ENCODE data around the gene CCDC174.
A peak's percentile ranks its signal among the peaks of the same experiment; 100 is the strongest.
"Not testable (repeated sequence)": the region's sequence is repeated elsewhere in the genome, so short reads cannot be mapped to it uniquely, and the experiment has no call there.

Gene CCDC174

GRCh38 chr3:14651440-14652251 lies at the start of gene CCDC174:
TSS of gene CCDC174 (plus strand) at chr3:14651762. CDS start at chr3:14651837, 75 bp downstream.
- peak; percentile 99 for DNase-seq (ENCODE audit: low spot score)

DNA sequence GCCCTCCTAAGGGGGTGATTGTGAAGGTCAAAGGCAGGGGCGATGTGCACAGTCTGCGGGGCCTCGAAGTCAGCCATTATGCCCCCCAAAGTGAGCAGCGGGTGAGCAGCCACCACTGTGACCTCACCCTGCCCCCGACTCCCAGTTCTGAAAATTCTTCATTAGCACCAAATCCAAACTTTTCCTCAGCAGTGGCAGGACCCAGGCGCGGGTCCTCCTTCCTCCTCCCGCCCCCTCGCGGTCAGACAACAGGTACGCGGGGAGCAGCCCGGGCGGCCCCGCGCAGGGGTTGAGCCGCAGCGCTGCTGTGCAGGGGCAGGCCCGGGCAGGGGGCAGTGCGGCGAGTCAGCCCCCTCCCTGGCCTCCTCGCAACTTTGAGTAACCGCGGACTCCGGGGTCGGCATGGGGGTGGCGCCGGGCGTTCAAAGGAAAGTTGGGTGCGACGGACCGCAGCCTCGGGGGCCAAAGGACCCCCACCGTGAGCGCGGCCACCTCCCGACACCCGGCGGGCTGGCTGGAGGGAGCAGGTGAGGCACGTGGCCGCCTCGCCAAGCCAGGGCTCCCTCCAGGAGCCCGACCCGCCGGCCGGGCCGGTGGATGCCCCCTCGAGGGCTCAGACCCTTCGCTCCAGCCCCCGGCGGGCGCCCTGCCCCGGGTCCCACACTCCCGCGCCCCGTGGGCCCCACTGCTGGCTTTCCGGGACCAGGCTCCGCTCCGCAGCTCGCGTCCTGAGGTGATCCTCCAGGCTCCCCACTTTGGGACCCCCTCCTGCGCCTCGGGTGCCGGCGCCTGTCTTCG lies 49.4 kb upstream of the CCDC174 start:
- DNase-seq (ENCODE audit: low spot score), result no peak

GRCh38 chr3:14602804-14603644 lies 48.5 kb upstream of the CCDC174 start:
- peak; percentile 26 for DNase-seq (ENCODE audit: low spot score)

DNA sequence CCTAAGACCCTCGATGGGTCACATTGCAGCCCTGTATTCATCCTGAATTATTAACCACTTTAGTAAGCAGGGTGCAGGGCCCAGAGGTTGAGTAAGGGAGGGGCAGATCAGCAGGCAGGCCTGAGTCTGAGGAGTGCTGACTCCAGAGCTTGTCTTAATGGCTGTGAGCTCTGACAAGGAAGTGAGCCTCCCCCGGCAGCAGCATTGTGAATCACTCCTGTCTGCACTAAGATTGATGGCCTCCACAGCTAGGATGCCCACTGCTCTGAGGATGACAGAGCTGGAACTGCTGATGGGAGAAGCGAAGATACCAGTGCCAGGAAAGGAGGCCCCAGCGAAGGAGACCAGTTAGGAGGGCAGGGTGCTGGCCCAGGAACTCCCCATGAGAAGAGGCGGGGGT lies 46.5 kb upstream of the CCDC174 start:
- DNase-seq (ENCODE audit: low spot score), result peak; percentile 53

GRCh38 chr3:14605744-14606143 lies 45.8 kb upstream of the CCDC174 start:
- peak; percentile 60 for DNase-seq (ENCODE audit: low spot score)

DNA sequence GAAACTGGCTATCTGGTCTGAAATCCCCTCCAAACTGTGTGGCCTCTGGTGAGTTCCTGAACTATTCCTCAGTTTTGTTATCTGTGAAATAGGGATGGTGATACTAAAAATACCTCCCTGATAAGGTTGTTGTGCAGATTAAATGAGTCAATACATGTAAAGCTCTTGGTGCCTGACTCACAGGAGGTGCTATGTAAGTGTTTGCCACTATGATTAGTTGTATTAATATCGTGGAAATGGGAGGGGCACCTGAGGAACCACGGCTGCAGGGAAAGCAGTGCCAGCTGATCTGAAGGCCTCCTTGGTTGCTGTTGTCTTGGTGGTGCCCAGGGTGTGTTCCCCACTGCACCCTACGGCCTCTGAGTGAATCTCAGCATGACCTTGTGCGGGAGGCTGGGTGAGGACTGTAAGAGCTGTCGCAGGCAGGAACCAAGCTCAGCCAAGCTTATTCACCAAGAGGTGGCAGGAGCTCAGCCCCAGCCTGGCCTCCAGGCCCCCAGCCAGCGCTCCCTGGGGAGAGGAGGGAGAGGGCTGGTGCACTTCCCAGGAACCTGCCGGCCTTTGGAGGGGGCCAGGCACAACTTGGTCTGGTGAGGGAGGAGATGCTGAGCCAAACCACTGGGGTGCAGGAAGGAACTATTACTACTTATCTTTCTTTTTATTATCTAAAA lies 44.8 kb upstream of the CCDC174 start:
- DNase-seq (ENCODE audit: low spot score), result peak; percentile 27

GRCh38 chr3:14608298-14608697 lies 43.3 kb upstream of the CCDC174 start:
- no peak for DNase-seq (ENCODE audit: low spot score)

- DNase-seq (ENCODE audit: low spot score), result not testable (repeated sequence)
These were observed 42.5 kb upstream of the CCDC174 start for GRCh38 chr3:14609058-14609457.

DNA sequence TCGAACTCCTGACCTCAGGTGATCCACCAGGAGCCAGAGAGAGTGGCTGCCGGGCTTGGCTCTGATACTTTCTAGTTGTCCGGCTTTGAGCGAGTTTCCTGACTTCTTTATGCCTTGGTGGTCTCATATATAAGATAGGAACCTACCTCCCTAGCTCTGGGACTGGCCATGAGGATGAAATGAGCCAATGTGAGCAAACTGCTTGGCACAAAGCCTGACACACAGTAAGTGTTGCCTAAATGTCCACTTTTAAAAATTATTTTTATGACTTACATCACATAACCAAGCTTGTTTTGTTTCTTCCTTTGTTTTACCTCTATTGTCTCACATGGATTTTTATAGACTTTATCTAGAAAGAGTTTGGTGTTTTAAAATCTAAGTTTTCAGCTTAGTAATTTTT lies 42.1 kb upstream of the CCDC174 start:
- DNase-seq (ENCODE audit: low spot score), result no peak

GRCh38 chr3:14609941-14610340 lies 41.6 kb upstream of the CCDC174 start:
- DNase-seq (ENCODE audit: low spot score), result no peak

DNA sequence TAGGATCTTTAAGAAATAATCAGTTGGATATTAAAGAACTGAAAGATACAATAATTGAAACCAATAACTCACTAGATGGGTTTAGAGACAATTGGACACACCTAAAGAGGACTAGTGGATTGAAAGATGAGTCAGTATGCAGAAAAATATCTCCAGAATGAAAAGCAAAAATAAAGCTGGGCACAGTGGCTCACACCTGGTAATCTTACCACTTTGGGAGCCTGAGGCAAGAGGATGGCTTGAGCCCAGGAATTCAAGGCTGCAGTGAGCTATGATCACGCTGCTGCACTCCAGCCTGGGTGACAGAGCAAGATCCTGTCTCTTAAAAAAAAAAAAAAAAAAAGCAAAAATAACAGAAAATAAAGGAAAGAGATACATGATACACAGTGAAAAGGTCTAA lies 37.4 kb upstream of the CCDC174 start:
- DNase-seq (ENCODE audit: low spot score), result no peak

DNA sequence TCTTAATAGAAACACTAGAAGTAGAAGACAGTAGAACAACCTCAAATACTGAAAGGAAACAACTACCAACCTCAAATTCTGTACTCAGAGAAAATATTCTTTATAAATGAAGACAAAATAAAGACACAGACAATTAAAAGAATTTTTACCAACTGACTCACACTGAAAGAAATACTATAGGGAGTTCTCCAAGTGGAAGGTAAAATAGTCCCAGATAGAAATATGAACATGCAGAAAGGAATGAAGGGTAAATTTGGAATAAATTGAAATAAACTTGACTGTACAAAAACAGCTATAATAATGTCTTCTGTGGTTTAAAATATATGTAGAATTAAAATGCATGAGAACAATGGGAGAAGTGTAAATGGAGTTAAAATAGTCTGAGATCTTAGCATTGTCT lies 36.7 kb upstream of the CCDC174 start:
- DNase-seq (ENCODE audit: low spot score), result no peak

DNA sequence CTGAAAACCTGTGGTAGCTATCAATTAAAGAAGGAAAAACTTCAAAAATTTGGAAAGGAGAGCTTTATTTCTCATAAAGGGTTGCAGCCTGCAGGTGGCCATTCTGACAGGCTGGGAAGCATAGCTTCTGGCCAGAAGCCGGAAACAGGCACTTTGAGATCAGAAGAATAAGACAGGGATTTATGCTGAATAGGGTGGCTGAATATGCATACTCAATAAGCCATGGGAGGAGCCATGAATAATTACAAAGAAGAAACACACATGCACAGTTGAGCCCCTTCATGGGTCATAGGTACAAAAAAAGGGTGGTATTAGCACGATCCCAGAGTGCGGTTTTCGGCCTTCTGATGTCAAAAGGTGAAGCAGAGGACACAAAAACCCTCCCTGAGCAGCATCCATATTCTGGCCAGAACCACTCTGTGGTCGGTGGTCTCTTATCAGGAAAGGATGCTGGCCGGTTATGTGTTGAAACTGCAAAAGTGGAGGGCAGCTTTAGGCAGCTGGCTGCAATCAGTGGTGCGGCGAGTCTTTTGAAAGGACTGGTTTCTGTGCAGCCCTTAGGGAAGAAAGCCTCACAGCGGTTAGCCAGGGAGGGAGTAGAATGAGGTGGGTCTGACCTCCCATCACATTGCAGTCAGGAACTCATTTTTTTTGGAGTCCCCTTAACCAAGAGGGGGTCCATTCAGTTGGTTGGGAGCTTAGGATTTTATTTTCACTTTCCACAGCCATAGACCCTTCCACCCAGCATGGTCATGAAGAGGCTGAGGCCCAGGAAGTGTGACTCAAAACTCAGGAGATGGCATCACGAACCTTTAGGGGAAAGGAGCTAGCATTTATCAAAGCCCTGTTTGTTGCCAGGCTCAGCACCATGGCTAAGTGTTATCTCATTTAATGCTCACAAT lies 34.7 kb upstream of the CCDC174 start:
- peak; percentile 76 for DNase-seq (ENCODE audit: low spot score)

DNA sequence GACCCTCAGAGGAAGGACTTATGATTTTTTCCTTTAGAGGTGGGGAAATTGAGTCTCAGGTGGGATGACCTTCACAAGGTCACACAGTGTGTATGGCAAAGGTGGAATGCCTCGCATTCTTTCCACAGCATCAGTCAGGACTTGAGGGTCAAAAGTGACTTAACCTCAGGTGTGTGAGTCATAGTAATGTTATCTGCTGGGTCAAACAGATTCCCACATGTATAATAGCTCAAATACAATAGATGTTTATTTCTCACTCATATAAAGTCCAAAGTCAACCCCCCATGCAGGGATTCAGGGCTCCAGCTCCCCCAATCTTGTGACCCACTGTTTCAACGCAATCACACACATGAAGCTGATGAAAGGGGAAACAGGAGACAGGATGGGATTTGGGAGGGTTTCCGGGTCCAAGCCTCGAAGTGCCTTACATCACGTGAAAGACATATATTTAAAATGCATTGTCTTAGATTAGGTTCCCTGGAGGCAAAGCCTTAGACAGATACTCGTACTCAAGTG lies 34.0 kb upstream of the CCDC174 start:
- DNase-seq (ENCODE audit: low spot score), result peak; percentile 86

- DNase-seq (ENCODE audit: low spot score), result no peak
These were observed 32.0 kb upstream of the CCDC174 start for GRCh38 chr3:14619605-14620004.

GRCh38 chr3:14620512-14620911 lies 31.1 kb upstream of the CCDC174 start:
- no peak for DNase-seq (ENCODE audit: low spot score)

DNA sequence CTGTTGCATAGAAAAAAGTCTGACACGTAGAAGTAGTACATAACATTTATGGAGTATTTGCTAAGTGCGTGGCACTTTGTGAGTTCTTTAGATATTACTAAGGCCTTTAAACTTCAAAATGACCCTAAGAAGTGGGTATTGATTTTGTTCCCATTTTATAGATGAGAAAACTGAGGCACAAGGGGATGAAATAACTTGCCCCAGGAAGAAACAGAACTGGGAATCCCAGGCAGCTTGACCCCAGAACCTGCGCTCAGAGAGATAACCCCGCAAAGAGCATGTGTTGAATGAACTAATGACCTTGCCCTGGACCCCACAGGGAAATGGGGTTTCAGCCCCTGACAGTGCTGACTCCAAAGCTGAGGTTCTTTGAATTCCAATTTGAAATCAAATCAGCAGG lies 30.5 kb upstream of the CCDC174 start:
- no peak for DNase-seq (ENCODE audit: low spot score)

DNA sequence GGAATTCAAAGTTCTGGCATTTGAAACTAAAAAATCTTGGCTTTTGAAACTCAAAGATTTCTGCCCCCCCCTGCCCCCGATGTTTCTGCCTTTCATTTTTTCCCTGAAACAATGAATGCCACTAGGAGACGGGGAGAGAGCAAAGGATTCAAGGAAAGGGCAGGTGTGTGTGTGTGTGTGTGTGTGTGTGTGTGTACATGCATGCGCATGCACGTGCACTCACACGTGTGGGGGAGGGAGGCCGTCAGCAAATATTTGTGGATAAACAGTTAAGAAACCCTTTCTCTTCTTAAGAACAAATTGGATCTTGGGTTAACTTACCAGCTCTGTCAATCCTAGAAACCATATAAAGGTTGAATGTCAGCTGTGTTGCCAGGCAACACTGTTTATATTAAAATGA lies 29.2 kb upstream of the CCDC174 start:
- no peak for DNase-seq (ENCODE audit: low spot score)

DNA sequence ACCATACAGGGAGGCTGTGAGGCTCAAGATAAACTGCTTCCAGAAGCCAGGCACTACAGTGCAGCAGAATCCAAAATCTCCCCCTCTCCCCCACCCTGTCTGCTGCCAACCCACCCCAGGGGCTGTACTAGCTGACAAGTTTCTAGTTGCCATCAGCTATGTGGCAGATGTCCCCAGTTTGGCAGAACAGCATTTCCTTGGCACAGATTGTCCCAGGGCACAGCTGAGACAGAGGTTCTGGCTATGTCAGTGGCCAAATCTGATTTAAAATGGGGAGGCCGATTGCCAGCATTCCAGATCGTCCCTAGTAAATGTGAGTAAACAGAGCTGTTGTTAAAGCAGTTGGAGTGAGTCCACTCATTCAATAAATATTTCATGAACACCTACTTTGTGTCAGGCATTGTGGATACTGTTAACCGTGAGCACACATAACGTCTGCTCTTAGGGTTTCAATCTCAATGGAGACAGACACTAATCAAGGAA lies 28.0 kb upstream of the CCDC174 start:
- DNase-seq (ENCODE audit: low spot score), result no peak

GRCh38 chr3:14624498-14624897 lies 27.1 kb upstream of the CCDC174 start:
- DNase-seq (ENCODE audit: low spot score), result no peak
